ENCODE measurements around the gene CORO2B.
"Not testable (repeated sequence)": the region's sequence is repeated elsewhere in the genome, so short reads cannot be mapped to it uniquely, and the experiment has no call there.

Gene CORO2B

DNA sequence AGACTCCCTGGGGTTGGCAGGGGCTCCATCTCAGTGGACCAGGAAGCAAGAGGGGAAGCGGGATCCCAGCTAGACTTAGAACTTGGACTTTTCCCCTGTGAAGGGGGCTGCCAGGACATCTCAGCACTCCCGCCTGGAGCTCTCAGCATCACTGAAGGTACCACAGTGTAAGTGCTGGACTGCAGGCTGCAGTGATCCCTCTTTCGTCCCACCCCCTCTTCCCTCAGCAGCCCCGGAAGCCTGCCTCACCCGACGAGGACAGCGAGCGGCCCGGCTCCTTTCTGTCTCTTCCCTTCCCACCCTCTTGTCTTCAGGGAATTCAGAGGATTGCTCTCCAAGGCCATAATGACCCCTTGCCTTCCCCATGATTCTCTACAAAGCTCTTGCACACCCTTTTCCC lies 147.5 kb downstream of the CORO2B start:
- DNase-seq (ENCODE audit: low read depth in 2 of 2), result no peak

DNA sequence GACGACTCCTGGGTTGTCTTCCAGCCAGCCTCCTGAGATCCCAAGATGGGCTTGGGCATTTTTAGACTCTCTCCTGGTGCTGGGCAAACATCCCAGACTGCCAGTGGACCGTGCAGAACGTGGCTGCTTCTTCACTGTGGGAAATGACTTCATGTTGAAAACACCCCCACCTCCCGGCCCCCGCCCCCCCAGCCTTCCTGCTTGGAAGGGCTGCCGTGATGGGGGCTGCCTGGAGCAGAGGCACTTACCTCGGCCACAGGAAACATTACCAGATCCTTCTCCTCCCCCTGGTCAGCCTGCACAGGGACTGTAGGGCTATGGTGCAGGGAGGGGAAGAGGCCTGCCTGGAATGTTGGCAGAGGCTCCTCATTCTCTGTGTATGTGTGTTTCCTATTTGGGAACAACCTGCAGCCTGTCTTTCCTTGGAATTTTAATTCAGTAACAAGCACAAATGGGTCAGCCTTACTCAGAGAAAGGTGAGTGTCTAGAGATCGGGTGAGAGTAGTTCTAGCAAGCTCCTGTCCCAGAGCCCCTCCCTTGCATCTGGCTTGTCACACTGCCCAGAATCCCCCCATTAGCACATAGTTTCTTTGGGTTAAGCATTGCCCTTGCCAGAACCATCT lies 151.1 kb downstream of the CORO2B start:
- no peak for DNase-seq (ENCODE audit: low read depth in 2 of 2)

DNA sequence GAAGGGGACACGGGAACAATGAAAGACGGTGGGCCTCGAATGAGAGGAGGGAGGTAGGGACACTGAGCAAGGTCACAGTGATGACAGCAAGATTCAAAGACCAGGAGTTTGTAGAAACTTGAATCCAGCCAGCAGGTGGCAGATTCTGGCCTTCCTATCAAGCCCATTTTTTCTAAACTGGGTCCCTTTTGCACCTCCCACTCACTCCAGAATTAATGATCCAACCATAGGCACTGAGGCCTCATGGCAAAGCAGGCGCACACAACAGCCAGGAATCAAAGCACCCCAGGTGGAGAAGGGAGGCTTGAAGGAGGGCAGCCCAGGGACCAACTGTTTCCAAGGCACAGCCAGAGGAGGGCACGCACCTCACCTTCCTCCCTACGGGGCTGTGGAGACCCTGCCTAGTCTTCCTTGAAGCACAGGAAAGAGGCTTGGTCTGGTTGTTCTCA lies 151.7 kb downstream of the CORO2B start:
- no peak for DNase-seq (ENCODE audit: low read depth in 2 of 2)

DNA sequence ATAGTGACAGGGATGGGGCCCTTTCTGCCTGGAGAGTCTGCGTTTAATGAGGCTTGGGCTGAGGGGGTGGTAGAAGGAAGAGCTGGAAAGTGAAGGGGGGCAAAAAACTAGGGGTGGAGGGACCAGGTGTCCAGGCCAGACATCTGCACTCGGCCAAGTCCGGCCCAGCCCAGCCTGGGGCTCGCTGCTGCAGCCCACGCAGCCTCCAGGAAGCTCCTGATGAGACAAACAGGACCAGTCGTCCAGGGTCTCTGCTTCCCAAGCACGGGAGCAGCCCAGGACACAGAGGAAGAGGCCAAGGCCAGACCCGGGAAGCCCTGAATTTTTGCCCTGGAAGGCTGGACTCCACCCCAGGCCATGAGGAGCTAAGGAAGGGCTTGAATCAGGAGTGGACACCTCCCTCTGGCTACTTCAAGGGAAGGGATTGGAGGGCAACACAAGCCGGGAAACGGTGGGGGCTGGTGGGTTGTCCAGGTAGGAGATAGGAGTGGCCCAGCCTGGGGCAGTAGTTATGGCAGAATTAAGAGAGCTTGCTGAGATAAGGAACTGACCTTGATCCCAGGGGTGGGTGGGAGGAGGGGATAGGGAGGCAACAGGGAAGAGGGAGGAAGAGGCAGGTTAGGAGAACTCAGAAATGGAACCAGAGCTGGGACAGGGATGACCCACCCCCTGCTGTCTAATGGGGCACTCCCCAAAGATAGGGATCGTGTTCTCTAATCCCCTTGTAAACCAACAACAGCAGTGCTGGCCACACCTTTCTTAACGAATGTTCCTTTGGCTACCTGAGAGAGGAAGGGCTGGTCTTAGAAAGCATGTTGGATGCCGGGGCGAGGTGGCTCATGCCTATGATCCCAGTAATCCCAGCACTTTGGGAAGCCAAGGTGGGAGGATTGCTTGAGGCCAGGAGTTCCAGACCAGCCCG lies 152.4 kb downstream of the CORO2B start:
- DNase-seq (ENCODE audit: low read depth in 2 of 2), result no peak

GRCh38 chr15:68732451-68732850 lies 153.7 kb downstream of the CORO2B start:
- DNase-seq (ENCODE audit: low read depth in 2 of 2), result no peak

DNA sequence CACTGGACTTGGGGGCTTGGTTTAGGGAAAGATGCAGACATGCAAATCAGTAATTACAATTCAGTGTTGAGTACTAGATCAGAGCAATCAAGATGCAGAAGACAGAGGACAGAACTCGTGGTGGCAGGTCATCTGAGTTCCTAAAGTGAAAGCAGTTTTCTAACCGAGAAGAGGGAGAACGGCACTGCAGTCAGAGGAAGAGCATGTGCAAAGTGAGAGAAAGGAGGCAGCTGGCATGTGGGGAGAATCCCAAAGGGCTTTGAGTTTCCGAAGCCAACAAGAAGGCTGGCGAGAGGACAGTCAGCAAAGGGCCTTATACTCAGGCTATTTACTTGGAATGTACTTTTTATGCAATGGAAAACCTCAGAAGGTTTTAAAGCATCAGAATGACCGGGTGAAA lies 154.9 kb downstream of the CORO2B start:
- no peak for DNase-seq (ENCODE audit: low read depth in 2 of 2)

- no peak for DNase-seq (ENCODE audit: low read depth in 2 of 2)
These were observed 155.6 kb downstream of the CORO2B start for GRCh38 chr15:68734352-68734751.

DNA sequence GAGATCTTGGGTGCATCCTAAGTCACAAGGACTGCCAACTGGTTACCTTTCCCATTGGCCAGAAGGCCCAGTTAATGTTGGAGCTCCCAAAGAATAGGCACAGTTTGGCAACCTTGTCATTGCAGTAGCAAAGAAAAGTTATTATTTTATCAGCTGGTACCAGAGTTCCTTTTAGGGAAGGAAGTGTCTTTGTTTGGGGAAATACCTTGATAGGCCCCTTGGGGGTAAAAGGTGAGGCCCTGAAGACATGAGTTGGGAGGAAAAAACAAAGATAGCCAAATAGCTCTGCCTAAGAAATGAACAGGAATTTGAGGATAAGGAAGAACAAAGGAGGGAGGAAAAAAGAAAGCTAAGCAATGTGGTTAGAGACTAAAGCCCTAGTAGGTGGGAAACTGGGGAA lies 156.1 kb downstream of the CORO2B start:
- no peak for DNase-seq (ENCODE audit: low read depth in 2 of 2)

DNA sequence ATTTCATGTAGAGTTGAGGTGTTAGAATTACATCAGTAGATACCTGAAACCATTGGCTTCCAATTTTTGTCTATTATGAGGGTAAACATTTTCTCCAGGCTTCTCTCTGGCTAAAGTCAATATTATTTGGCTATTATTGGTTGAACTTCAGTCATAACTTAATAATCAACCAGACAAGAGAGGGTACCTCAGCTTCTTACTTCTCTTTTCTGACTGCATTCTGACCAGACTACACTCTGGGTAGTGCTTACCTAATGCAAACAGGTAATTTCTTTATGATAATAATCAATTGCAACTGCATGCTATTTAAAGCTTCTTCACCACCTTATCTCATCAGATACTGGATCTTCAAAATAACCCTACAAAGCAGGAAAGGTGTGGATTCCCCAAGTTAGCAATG lies 156.8 kb downstream of the CORO2B start:
- no peak for DNase-seq (ENCODE audit: low read depth in 2 of 2)

DNA sequence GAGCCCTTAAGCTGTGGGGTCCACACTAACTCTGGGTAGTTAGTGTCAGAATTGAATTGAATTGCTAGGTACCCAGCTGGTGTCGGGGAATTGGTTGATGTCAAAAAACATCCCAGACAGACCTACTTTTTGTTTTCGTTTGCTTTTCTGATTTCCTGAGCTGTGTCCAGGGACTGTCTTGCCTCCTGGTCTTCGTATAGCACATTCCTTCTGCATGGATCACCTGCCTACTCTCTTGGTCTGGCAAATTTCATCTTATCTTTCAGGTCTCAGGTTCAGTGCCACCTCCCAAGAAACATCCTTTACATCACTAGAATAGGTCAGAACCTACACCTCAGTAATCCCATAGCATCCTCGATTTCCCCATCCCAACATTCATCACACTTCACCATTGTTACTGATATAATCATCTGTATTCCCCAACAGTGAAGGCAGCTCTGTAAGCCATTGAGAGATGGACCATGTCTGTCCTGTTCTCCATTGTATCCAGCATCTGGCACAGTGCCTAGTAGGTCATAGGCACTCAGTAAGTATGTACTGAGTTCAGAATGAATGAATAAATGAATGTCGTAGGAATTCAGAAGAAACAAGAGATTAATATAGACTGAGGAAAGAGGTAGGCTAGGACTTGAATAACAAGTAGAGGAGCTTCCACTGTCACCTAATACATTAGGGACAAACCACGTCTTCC lies 160.7 kb downstream of the CORO2B start:
- DNase-seq (ENCODE audit: low read depth in 2 of 2), result no peak

DNA sequence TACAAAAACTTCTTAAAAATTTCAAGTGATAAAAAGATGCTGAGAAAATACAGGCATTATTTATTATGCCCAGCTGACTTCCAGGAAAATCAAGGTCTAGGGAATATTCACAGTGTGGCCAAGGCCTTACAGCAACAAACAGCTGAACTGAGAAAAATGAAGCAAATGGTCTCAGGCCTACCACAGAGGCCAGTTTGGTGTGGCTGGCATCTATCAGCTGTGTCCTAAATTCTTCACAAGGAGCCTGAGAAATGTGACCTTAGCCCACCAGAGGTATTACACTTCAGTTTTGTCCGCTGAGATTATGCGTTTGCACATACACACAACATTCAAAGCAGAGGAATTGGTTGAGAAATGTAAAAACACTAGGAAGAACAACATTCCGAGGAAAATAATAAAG lies 164.5 kb downstream of the CORO2B start:
- no peak for DNase-seq (ENCODE audit: low read depth in 2 of 2)

GRCh38 chr15:68749365-68749764 lies 170.6 kb downstream of the CORO2B start:
- DNase-seq (ENCODE audit: low read depth in 2 of 2), result no peak

DNA sequence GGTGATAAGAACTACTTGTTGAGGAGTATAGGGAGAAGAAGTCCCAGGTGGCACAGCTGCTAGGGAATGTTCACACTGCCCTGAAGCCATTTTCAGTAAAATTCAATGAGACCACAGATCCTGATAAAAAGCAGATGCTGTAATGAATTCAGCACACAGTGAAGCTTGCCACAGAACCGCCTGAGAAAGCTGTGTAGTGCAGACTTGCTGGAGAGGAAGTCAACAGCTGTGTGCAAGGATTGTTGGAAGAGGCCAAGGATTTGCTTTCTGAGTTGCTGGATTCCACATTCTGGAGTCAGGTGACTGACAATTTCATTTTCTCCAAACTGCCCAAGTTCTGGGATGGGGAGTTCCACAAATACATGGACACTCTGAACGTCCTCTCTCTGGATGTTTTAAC lies 171.0 kb downstream of the CORO2B start:
- DNase-seq (ENCODE audit: low read depth in 2 of 2), result no peak

GRCh38 chr15:68751622-68752021 lies 172.8 kb downstream of the CORO2B start:
- DNase-seq (ENCODE audit: low read depth in 2 of 2), result no peak

DNA sequence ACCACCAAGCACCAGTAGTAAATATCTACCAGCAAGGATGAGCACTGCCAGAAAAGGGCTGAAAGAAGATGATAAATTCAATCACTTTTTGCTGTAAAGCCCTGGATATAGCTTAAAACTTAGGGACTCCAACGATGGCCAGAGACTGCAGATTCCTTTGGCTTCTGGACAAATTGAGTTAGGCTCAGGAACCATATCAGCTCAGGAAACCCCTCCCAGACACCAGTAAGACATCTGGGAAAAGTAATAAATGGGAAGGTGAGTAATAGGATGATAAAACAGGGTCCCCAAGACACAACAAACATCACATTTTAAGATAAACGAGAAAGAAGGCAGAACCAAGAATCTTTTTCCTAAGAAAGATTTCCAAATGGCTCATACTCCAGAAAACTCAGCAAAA lies 176.9 kb downstream of the CORO2B start:
- DNase-seq (ENCODE audit: low read depth in 2 of 2), result no peak

- DNase-seq (ENCODE audit: low read depth in 2 of 2), result not testable (repeated sequence)
These were observed 181.3 kb downstream of the CORO2B start for GRCh38 chr15:68759982-68760579.

DNA sequence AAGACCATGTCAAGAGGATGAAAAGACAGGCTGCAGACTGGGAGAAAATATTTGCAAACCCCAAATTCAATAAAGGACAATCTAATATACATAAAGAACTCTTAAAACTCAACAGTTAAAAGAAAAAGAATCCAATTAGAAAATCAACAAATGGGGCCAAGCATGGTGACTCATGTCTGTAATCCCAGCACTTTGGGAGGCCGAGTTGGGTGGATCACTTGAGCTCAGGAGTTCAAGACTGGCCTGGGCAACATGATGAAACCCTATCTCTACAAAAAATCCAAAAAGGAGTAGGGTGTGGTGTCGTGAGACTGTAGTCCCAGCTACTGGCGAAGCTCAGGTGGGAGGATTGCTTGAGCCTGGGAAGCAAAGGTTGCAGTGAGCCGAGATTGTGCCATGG lies 184.3 kb downstream of the CORO2B start:
- DNase-seq (ENCODE audit: low read depth in 2 of 2), result no peak

GRCh38 chr15:68764090-68764489 lies 185.3 kb downstream of the CORO2B start:
- DNase-seq (ENCODE audit: low read depth in 2 of 2), result no peak

- no peak for DNase-seq (ENCODE audit: low read depth in 2 of 2)
These were observed 187.0 kb downstream of the CORO2B start for GRCh38 chr15:68765602-68766368.

GRCh38 chr15:68767833-68768232 lies 189.0 kb downstream of the CORO2B start:
- DNase-seq (ENCODE audit: low read depth in 2 of 2), result no peak

DNA sequence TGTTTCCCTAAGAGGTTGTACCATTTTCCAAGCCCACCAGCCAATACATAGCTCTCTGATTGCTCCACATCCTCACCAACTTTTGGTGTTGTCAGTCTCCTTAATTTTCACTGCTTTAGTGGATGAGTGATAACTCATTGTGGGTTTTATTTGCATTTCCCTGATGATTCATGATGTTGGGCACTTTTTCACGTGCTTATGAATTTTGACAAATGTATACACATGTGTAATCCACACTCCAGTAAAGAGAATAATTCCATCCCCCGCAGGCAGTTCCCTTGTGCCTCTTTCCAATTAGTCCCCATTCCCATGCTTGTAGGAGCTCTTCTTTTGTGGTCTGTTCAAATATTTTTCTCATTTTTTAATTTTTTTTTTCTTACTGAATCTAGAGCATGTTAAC lies 189.5 kb downstream of the CORO2B start:
- no peak for DNase-seq (ENCODE audit: low read depth in 2 of 2)
